Osteoblast (primary cell): Measurements from ENCODE around the gene EML1. TPM values are rescaled to one million over a fixed set of nuclear protein-coding genes. Genes with fewer than 3 reads are reported as not detected.
A peak's percentile ranks its signal among the peaks of the same experiment; 100 is the strongest.

Experiments used
- DNase-seq: peaks from one replicate; pipeline ENCODE4 v3.0.0; 2011; ENCODE audit warnings: low spot score, mixed read lengths; ENCODE audit not compliant: insufficient read length; ENCODE audit errors: missing footprints
- H2AFZ ChIP-seq: 2 replicates; pipeline ENCODE4 v1.6.0; 2011; ENCODE audit warnings: mild to moderate bottlenecking, low read length
- H3K27ac ChIP-seq: 2 replicates; pipeline ENCODE4 v1.5.1; 2011; ENCODE audit warnings: mild to moderate bottlenecking, low read depth, low read length, moderate library complexity
- H3K27me3 ChIP-seq: 2 replicates; pipeline ENCODE4 v1.6.0; 2012; ENCODE audit warnings: mild to moderate bottlenecking, control low read depth, inconsistent platforms, low read length, moderate library complexity; ENCODE audit not compliant: insufficient read depth
- H3K36me3 ChIP-seq: 2 replicates; pipeline ENCODE4 v1.5.1; 2011; ENCODE audit warnings: mild to moderate bottlenecking, low read length, control low read depth, moderate library complexity; ENCODE audit not compliant: insufficient read depth
- H3K4me1 ChIP-seq: 2 replicates; pipeline ENCODE4 v1.5.1; 2011; ENCODE audit warnings: mild to moderate bottlenecking, low read length, control low read depth, moderate library complexity; ENCODE audit not compliant: insufficient read depth
- H3K4me2 ChIP-seq: 2 replicates; pipeline ENCODE4 v1.6.0; 2011; ENCODE audit warnings: mild to moderate bottlenecking, low read length; ENCODE audit not compliant: insufficient read depth
- H3K4me3 ChIP-seq: fragments of 200-600 bp; sonication (generic); 3 replicates; pipeline ENCODE4 v1.5.1; 2012; ENCODE audit warnings: mild to moderate bottlenecking, low read length, inconsistent platforms; ENCODE audit not compliant: insufficient read depth
- H3K79me2 ChIP-seq: 2 replicates; pipeline ENCODE4 v1.6.0; 2012; ENCODE audit warnings: mild to moderate bottlenecking, low read length, control low read depth, inconsistent platforms; ENCODE audit not compliant: insufficient read depth
- H3K9me3 ChIP-seq: 2 replicates; pipeline ENCODE4 v1.5.1; 2011; ENCODE audit warnings: low read depth, low read length, control low read depth
- H4K20me1 ChIP-seq: 2 replicates; pipeline ENCODE4 v1.6.0; 2012; ENCODE audit warnings: mild to moderate bottlenecking, low read length, control low read depth; ENCODE audit not compliant: insufficient read depth
- total RNA-seq: library from RNA; depleted of rRNA; stranded (reverse); fragments of >200 nt; gene quantifications from 2 replicates; pipeline ENCODE4 v1.2.3, GENCODE V29; 2012
- TF ChIP-seq, protein P1 (sequence below): IDR thresholded peaks from 2 replicates; pipeline ENCODE4 v1.5.1; 2011; ENCODE audit warnings: mild to moderate bottlenecking, low read depth, low read length, moderate library complexity; ENCODE audit errors: extremely low read depth

The EML1 gene
- total RNA-seq, 1 donor: 46.7 TPM

DNA sequence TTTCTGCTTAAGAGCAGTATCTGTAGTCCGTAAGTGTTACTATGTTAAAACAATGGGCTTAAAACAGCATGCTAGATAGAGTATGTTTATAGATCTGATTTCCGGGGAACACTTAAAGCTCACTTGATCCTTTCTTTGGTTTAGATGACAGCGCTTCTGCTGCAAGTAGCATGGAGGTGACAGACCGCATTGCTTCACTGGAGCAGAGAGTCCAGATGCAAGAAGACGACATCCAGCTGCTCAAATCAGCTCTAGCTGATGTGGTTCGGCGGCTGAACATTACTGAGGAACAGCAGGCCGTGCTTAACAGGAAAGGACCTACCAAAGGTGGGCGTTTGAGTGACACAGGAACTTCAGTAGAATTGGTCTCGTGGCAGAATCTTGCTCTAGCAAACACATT is 57.5 kb downstream of the EML1 start:
- no peak overlapping the region for H3K27ac ChIP-seq
- H3K79me2 ChIP-seq: peaks cover 3% of the 10 kb centered on the region
- TF ChIP-seq, protein P1, sequence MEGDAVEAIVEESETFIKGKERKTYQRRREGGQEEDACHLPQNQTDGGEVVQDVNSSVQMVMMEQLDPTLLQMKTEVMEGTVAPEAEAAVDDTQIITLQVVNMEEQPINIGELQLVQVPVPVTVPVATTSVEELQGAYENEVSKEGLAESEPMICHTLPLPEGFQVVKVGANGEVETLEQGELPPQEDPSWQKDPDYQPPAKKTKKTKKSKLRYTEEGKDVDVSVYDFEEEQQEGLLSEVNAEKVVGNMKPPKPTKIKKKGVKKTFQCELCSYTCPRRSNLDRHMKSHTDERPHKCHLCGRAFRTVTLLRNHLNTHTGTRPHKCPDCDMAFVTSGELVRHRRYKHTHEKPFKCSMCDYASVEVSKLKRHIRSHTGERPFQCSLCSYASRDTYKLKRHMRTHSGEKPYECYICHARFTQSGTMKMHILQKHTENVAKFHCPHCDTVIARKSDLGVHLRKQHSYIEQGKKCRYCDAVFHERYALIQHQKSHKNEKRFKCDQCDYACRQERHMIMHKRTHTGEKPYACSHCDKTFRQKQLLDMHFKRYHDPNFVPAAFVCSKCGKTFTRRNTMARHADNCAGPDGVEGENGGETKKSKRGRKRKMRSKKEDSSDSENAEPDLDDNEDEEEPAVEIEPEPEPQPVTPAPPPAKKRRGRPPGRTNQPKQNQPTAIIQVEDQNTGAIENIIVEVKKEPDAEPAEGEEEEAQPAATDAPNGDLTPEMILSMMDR: no peak
- no peaks in the 10 kb centered on the region for H3K4me1 ChIP-seq
- no peak overlapping the region for H3K4me2 ChIP-seq
- H4K20me1 ChIP-seq: peaks cover 8% of the 10 kb centered on the region
- no peak overlapping the region for H2AFZ ChIP-seq
- DNase-seq: peak; percentile 43
- H3K9me3 ChIP-seq: peaks cover 5% of the 10 kb centered on the region
- H3K4me3 ChIP-seq: no peak overlapping the region
- no peaks in the 10 kb centered on the region for H3K27me3 ChIP-seq
- H3K36me3 ChIP-seq: peaks cover 5% of the 10 kb centered on the region

GRCh38 chr14:99852578-99852977 is 59.4 kb downstream of the EML1 start:
- Histone ChIP-seq H3K9me3 (no peaks in the 10 kb centered on the region), H3K79me2 (no peaks in the 10 kb centered on the region), H3K4me3 (no peak overlapping the region), H3K4me2 (no peak overlapping the region), H4K20me1 (peaks cover 8% of the 10 kb centered on the region), H2AFZ (no peak overlapping the region), H3K27me3 (no peaks in the 10 kb centered on the region), H3K36me3 (peaks cover 5% of the 10 kb centered on the region), H3K27ac (no peak overlapping the region), H3K4me1 (no peaks in the 10 kb centered on the region)
- no peak for DNase-seq
- TF ChIP-seq, protein P1: no peak

DNA sequence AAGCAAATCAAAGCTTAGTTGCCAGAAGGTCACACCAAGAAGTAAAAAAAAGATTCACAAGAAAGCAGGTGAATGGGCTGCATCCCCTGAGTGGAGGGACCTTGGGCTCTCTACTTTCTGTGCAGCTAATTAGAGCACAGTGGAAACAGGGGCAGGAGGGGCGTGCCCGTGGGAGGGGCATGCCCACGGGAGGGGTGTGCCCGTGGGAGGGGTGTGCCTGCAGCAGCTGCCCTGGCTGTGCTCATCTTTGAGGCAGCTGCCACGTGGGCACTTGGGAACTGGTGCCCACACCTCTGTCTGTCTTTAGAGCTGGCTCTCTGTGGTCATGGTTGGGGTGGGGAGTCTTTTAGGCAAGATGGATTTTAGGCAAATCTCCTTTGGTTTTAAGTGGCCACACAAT is 60.0 kb downstream of the EML1 start:
- no peaks in the 10 kb centered on the region for H3K79me2 ChIP-seq
- TF ChIP-seq, protein P1: no peak
- H3K27me3 ChIP-seq: no peaks in the 10 kb centered on the region
- no peak overlapping the region for H2AFZ ChIP-seq
- H3K4me3 ChIP-seq: no peak overlapping the region
- H3K36me3 ChIP-seq: peaks cover 5% of the 10 kb centered on the region
- H3K4me2 ChIP-seq: no peak overlapping the region
- H3K9me3 ChIP-seq: no peaks in the 10 kb centered on the region
- H3K4me1 ChIP-seq: no peaks in the 10 kb centered on the region
- DNase-seq: peak; percentile 69
- no peak overlapping the region for H3K27ac ChIP-seq
- peaks cover 8% of the 10 kb centered on the region for H4K20me1 ChIP-seq

GRCh38 chr14:99854831-99855230 is 61.6 kb downstream of the EML1 start:
- Histone ChIP-seq H3K9me3 (no peaks in the 10 kb centered on the region), H3K4me1 (no peaks in the 10 kb centered on the region), H4K20me1 (peaks cover 11% of the 10 kb centered on the region), H2AFZ (no peak overlapping the region), H3K4me3 (no peak overlapping the region), H3K36me3 (peaks cover 5% of the 10 kb centered on the region), H3K4me2 (no peak overlapping the region), H3K27ac (no peak overlapping the region), H3K27me3 (no peaks in the 10 kb centered on the region), H3K79me2 (no peaks in the 10 kb centered on the region)
- TF ChIP-seq, protein P1: no peak
- DNase-seq: no peak
